RWPE2 (cell line): Measurements from ENCODE around the gene IMMP1L.

ENCODE experiments used
- ATAC-seq: fragments of 200-7000 bp; cut with Tn5 transposase; 3 replicates; pipeline ENCODE4 v1.9.1; 2021; ENCODE audit warnings: low read depth
- DNase-seq: peaks from one replicate; pipeline ENCODE4 v3.0.0-alpha.2; 2020; ENCODE audit warnings: low spot score
- H3K27ac ChIP-seq: fragments of 450-650 bp; 2 replicates; pipeline ENCODE4 v1.5.1; 2017; ENCODE audit warnings: mild to moderate bottlenecking; ENCODE audit not compliant: poor library complexity, severe bottlenecking
- H3K27me3 ChIP-seq: fragments of 250-450 bp; sonication (Bioruptor Pico); 2 replicates; pipeline ENCODE4 v1.5.1; 2021; ENCODE audit warnings: mild to moderate bottlenecking, moderate library complexity; ENCODE audit not compliant: insufficient read depth, poor library complexity, severe bottlenecking
- H3K36me3 ChIP-seq: fragments of 250-450 bp; sonication (Bioruptor Pico); 2 replicates; pipeline ENCODE4 v1.5.1; 2020; ENCODE audit warnings: low read depth, mild to moderate bottlenecking, moderate library complexity
- H3K4me1 ChIP-seq: fragments of 250-450 bp; sonication (Bioruptor Pico); 2 replicates; pipeline ENCODE4 v1.5.1; 2021; ENCODE audit warnings: mild to moderate bottlenecking, moderate library complexity; ENCODE audit not compliant: insufficient read depth, poor library complexity, severe bottlenecking
- H3K4me3 ChIP-seq: fragments of 250-450 bp; sonication (Bioruptor Pico); 2 replicates; pipeline ENCODE4 v1.5.1; 2021; ENCODE audit warnings: mild to moderate bottlenecking, moderate library complexity; ENCODE audit not compliant: severe bottlenecking
- H3K9me3 ChIP-seq: fragments of 250-450 bp; sonication (Bioruptor Pico); 2 replicates; pipeline ENCODE4 v1.5.1; 2021; ENCODE audit warnings: mild to moderate bottlenecking, moderate library complexity; ENCODE audit not compliant: severe bottlenecking
- TF ChIP-seq, protein P1 (sequence below): fragments of 450-650 bp; IDR thresholded peaks from one replicate; pipeline ENCODE4 v1.5.1; 2017; ENCODE audit warnings: mild to moderate bottlenecking, moderate library complexity; ENCODE audit not compliant: poor library complexity, severe bottlenecking

Gene IMMP1L

DNA sequence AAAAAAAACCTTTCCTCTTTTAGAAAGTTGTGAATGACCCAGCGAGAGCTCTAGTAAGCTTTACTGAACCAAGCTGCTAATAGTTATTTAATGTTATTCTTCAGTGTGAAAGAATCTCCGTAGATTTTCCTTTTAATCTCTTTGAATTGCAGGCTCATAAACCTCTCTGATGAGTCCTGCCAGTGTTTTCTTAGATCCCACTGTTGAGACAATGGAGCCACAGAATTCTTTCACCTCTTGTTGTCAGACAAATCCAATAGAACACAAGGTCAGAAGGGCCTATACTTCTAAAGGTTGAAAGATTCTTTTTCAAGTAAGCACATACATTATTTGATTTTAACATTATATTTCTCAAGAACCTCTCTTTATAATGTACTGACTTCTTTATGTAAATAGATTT is 87.6 kb downstream of the IMMP1L start:
- DNase-seq (no peak), ATAC-seq (no peak)
- no peaks in the 10 kb centered on the region for H3K9me3 ChIP-seq
- H3K27ac ChIP-seq = no peak overlapping the region
- H3K36me3 ChIP-seq = no peaks in the 10 kb centered on the region
- no peak overlapping the region for H3K4me3 ChIP-seq
- no peaks in the 10 kb centered on the region for H3K27me3 ChIP-seq
- TF ChIP-seq, protein P1, sequence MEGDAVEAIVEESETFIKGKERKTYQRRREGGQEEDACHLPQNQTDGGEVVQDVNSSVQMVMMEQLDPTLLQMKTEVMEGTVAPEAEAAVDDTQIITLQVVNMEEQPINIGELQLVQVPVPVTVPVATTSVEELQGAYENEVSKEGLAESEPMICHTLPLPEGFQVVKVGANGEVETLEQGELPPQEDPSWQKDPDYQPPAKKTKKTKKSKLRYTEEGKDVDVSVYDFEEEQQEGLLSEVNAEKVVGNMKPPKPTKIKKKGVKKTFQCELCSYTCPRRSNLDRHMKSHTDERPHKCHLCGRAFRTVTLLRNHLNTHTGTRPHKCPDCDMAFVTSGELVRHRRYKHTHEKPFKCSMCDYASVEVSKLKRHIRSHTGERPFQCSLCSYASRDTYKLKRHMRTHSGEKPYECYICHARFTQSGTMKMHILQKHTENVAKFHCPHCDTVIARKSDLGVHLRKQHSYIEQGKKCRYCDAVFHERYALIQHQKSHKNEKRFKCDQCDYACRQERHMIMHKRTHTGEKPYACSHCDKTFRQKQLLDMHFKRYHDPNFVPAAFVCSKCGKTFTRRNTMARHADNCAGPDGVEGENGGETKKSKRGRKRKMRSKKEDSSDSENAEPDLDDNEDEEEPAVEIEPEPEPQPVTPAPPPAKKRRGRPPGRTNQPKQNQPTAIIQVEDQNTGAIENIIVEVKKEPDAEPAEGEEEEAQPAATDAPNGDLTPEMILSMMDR = no peak
- H3K4me1 ChIP-seq = no peaks in the 10 kb centered on the region

DNA sequence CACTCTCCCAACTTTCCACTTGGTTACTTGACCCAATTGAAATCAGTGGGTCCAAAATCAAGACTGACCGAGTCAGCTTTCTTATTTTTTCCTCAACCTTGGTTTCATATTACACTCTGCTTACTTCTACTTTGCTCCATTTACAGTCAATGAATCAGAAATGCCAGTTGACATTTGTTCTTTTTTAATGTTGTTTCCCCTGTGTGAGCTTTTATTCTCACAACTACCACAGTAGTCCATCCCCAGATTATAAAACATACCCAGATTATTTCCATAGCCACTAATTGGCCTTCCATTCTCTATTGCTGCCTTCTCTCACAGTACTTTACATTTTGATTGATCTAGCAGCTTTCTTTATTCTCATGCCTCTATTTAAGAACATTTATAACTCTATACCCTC is 89.8 kb downstream of the IMMP1L start:
- DNase-seq (no peak), ATAC-seq (no peak)
- Histone ChIP-seq H3K4me3 (no peak overlapping the region), H3K27ac (no peak overlapping the region), H3K27me3 (no peaks in the 10 kb centered on the region), H3K9me3 (no peaks in the 10 kb centered on the region), H3K4me1 (no peaks in the 10 kb centered on the region), H3K36me3 (no peaks in the 10 kb centered on the region)
- TF ChIP-seq, protein P1 = no peak

DNA sequence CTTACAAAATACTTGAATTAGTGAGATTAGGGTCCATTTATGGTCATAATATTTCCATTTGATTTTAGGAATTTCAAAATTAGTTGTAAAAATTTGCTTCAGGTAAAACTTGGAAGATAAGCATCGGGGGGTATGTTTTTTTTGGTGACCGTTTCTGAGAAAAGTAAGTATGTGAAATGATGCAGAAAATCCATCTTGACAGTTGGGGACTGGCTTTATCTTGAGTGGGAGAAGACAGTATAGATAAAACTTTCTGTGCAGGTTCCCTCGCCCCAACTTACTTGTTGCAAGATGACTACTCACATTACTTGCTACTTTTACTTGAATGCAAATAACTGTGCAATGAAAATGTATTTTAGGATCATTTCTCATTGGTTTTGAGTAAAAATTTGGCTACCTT is 90.3 kb downstream of the IMMP1L start:
- no peaks in the 10 kb centered on the region for H3K9me3 ChIP-seq
- ATAC-seq = no peak
- no peaks in the 10 kb centered on the region for H3K27me3 ChIP-seq
- DNase-seq = no peak
- peaks cover 3% of the 10 kb centered on the region for H3K4me1 ChIP-seq
- no peaks in the 10 kb centered on the region for H3K36me3 ChIP-seq
- no peak overlapping the region for H3K4me3 ChIP-seq
- H3K27ac ChIP-seq = no peak overlapping the region
- TF ChIP-seq, protein P1 = no peak

DNA sequence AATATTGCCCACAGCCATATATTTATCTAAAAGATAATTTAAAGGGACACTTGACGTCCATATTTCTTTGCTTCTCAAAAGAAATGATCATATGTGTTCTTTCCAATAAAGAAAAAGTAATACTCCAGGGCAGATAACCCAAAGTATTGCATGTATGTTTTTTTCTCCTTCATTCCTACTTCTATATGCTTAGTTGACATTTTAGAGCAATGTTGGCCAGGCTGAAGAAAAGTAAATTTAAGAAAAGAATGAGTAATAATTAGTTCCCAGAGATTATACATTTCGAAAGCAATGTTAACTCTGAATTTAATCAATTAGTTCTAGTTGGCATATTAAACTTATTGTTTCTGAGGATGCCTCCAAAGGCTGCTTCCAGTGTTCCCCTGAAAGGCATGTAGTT is 91.6 kb downstream of the IMMP1L start:
- Histone ChIP-seq H3K4me3 (no peak overlapping the region), H3K9me3 (no peaks in the 10 kb centered on the region), H3K27ac (no peak overlapping the region), H3K27me3 (no peaks in the 10 kb centered on the region), H3K36me3 (no peaks in the 10 kb centered on the region), H3K4me1 (peaks cover 14% of the 10 kb centered on the region)
- ATAC-seq = no peak
- TF ChIP-seq, protein P1 = no peak
- DNase-seq = no peak

DNA sequence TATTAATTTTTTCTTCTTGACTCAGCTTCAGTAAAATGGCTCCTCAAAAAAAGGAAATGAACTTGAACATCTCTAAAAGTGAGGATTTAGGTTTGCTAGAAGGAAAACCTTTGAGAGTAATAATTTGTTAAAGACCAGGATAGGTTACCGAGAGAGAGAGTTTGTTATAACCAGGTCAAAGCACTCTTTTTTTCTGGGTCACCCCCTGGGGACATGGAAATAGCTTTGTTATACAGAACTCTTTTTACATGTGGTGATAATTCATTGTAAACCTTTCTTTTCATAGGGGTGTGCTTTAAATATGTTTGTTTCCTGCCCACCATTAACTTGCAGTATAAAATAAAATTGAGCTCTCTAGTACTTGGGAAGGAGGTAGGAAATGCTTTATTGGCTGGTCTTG is 92.1 kb downstream of the IMMP1L start:
- H3K27me3 ChIP-seq = no peaks in the 10 kb centered on the region
- no peak for ATAC-seq
- no peak for DNase-seq
- no peak overlapping the region for H3K4me3 ChIP-seq
- H3K9me3 ChIP-seq = no peaks in the 10 kb centered on the region
- TF ChIP-seq, protein P1 = no peak
- H3K36me3 ChIP-seq = no peaks in the 10 kb centered on the region
- peaks cover 19% of the 10 kb centered on the region for H3K4me1 ChIP-seq
- no peak overlapping the region for H3K27ac ChIP-seq
